ENCODE measurements around the gene LUC7L. TPM values are rescaled to one million over a fixed set of nuclear protein-coding genes. Genes with fewer than 3 reads are reported as not detected.

Gene LUC7L
- total RNA-seq, 1 donor from 2014 or later, result 74.1 TPM

DNA sequence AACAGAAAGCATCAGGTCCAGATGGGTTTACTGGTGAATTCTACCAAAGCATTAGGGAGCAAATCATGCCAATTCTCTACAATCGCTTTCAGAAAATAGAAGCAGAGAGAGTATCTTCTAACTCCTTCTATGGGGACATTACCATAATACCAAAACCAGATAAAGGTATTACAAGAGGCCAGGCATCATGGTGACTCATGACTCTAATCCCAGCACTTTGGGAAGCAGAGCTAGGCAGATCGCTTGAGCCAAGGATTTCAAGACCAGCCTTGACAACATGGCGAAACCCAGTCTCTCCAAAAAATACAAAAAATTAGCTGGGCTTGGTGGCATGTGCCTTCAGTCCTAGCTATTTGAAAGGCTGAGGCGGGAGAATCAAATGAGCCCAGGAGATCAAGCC, 26.0 kb downstream of the LUC7L start:
- Histone ChIP-seq H3K79me2 (ENCODE audit: insufficient read depth, low read length) (peaks cover 45% of the 10 kb centered on the region), H4K20me1 (ENCODE audit: insufficient read depth, low read length) (peaks cover 66% of the 10 kb centered on the region), H3K4me1 (ENCODE audit: insufficient read depth, low read length) (peaks cover 7% of the 10 kb centered on the region), H3K27ac (ENCODE audit: low read depth, low read length) (no peak overlapping the region), H3K36me3 (ENCODE audit: insufficient read depth, low read length) (peaks cover 55% of the 10 kb centered on the region), H3K27me3 (ENCODE audit: insufficient read depth, low read length) (no peaks in the 10 kb centered on the region), H3K4me2 (ENCODE audit: low read length) (no peak overlapping the region), H3K9ac (ENCODE audit: low read length) (no peak overlapping the region), H2AFZ (ENCODE audit: low read depth, low read length) (no peak overlapping the region), H3K4me3 (ENCODE audit: insufficient read depth, low read depth, low read length) (no peak overlapping the region), H3K9me3 (ENCODE audit: insufficient read depth, low read depth, low read length) (no peaks in the 10 kb centered on the region)
- Mint-ChIP-seq H3K4me1 (ENCODE audit: low read depth, unreplicated experiment) (peaks cover 8% of the 10 kb centered on the region), H3K4me3 (ENCODE audit: unreplicated experiment) (no peak overlapping the region), H3K9me3 (ENCODE audit: unreplicated experiment) (no peaks in the 10 kb centered on the region), H3K27ac (ENCODE audit: unreplicated experiment) (no peak overlapping the region), H3K27me3 (ENCODE audit: low read depth, unreplicated experiment) (no peaks in the 10 kb centered on the region), H3K36me3 (ENCODE audit: low read depth, unreplicated experiment) (peaks cover 27% of the 10 kb centered on the region)
- TF ChIP-seq, protein P1, sequence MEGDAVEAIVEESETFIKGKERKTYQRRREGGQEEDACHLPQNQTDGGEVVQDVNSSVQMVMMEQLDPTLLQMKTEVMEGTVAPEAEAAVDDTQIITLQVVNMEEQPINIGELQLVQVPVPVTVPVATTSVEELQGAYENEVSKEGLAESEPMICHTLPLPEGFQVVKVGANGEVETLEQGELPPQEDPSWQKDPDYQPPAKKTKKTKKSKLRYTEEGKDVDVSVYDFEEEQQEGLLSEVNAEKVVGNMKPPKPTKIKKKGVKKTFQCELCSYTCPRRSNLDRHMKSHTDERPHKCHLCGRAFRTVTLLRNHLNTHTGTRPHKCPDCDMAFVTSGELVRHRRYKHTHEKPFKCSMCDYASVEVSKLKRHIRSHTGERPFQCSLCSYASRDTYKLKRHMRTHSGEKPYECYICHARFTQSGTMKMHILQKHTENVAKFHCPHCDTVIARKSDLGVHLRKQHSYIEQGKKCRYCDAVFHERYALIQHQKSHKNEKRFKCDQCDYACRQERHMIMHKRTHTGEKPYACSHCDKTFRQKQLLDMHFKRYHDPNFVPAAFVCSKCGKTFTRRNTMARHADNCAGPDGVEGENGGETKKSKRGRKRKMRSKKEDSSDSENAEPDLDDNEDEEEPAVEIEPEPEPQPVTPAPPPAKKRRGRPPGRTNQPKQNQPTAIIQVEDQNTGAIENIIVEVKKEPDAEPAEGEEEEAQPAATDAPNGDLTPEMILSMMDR (IDR thresholded peaks at IDR 0.05; ENCODE audit: insufficient read depth, low read depth, low read length), result no peak
- TF ChIP-seq EZH2 (IDR thresholded peaks at IDR 0.05; ENCODE audit: insufficient read depth, low read length), result no peak
- DNase-seq (ENCODE audit: low read depth) (no peak), FAIRE-seq (no peak)

DNA sequence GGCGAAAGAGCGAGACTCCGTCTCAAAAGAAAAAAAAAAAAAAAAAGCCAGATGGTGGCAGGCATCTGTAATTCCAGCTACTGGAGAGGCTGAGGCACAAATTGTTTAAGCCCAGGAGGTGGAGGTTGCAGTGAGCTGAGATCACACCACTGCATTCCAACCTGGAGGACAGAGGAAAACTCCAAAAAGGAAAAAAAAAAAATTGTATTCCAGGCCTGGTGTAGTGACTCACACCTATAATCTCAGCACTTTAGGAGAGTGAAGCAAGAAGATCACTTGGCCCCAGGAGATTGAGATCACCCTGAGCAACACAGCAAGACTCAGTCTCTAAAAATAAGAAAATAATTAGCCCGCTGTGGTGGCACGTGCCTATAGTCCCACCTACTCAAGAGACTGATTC, 28.9 kb downstream of the LUC7L start:
- Histone ChIP-seq H3K27me3 (ENCODE audit: insufficient read depth, low read length) (no peaks in the 10 kb centered on the region), H3K4me1 (ENCODE audit: insufficient read depth, low read length) (peaks cover 7% of the 10 kb centered on the region), H3K4me2 (ENCODE audit: low read length) (no peak overlapping the region), H3K36me3 (ENCODE audit: insufficient read depth, low read length) (peaks cover 51% of the 10 kb centered on the region), H3K9me3 (ENCODE audit: insufficient read depth, low read depth, low read length) (no peaks in the 10 kb centered on the region), H3K79me2 (ENCODE audit: insufficient read depth, low read length) (peaks cover 36% of the 10 kb centered on the region), H2AFZ (ENCODE audit: low read depth, low read length) (no peak overlapping the region), H3K9ac (ENCODE audit: low read length) (no peak overlapping the region), H3K27ac (ENCODE audit: low read depth, low read length) (peak overlapping the region; percentile 40), H4K20me1 (ENCODE audit: insufficient read depth, low read length) (peaks cover 53% of the 10 kb centered on the region), H3K4me3 (ENCODE audit: insufficient read depth, low read depth, low read length) (no peak overlapping the region)
- peak overlapping the region; percentile 77 for H3K27ac Mint-ChIP-seq (ENCODE audit: unreplicated experiment)
- H3K27me3 Mint-ChIP-seq (ENCODE audit: low read depth, unreplicated experiment), result no peaks in the 10 kb centered on the region
- TF ChIP-seq, protein P1 (IDR thresholded peaks at IDR 0.05; ENCODE audit: insufficient read depth, low read depth, low read length), result no peak
- no peak for TF ChIP-seq EZH2 (IDR thresholded peaks at IDR 0.05; ENCODE audit: insufficient read depth, low read length)
- H3K36me3 Mint-ChIP-seq (ENCODE audit: low read depth, unreplicated experiment), result peaks cover 18% of the 10 kb centered on the region
- DNase-seq (ENCODE audit: low read depth) (peak; percentile 77), FAIRE-seq (no peak)
- H3K4me1 Mint-ChIP-seq (ENCODE audit: low read depth, unreplicated experiment), result peaks cover 8% of the 10 kb centered on the region
- no peak overlapping the region for H3K4me3 Mint-ChIP-seq (ENCODE audit: unreplicated experiment)
- no peaks in the 10 kb centered on the region for H3K9me3 Mint-ChIP-seq (ENCODE audit: unreplicated experiment)

DNA sequence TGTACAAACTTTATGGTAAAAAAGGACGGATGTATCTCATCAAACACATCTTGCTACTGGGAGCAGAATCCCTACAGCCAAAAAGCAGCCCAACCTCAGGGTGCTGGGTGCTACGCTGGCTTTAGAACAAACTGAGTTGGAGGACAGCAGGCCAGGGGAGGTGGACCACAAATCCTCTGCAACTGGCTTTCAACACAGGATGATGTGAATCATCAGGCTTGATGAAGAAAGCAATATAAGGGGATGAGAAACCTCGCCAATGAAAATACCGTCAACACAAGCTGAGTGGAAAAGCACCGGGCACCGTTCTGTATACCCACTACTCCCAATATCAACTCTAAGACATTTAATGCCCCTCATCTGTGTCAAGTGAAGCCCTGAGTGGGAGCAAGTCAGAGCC, 34.7 kb downstream of the LUC7L start:
- H3K4me1 ChIP-seq (ENCODE audit: insufficient read depth, low read length), result no peaks in the 10 kb centered on the region
- H3K4me2 ChIP-seq (ENCODE audit: low read length), result no peak overlapping the region
- H4K20me1 ChIP-seq (ENCODE audit: insufficient read depth, low read length), result peaks cover 72% of the 10 kb centered on the region
- H3K9me3 Mint-ChIP-seq (ENCODE audit: unreplicated experiment), result no peaks in the 10 kb centered on the region
- H3K79me2 ChIP-seq (ENCODE audit: insufficient read depth, low read length), result peaks cover 23% of the 10 kb centered on the region
- peaks cover 29% of the 10 kb centered on the region for H3K36me3 Mint-ChIP-seq (ENCODE audit: low read depth, unreplicated experiment)
- no peak overlapping the region for H3K4me3 Mint-ChIP-seq (ENCODE audit: unreplicated experiment)
- no peak overlapping the region for H3K27ac ChIP-seq (ENCODE audit: low read depth, low read length)
- H3K4me3 ChIP-seq (ENCODE audit: insufficient read depth, low read depth, low read length), result no peak overlapping the region
- FAIRE-seq (no peak), DNase-seq (ENCODE audit: low read depth) (peak; percentile 13)
- H3K27ac Mint-ChIP-seq (ENCODE audit: unreplicated experiment), result peak overlapping the region; percentile 41
- H3K27me3 ChIP-seq (ENCODE audit: insufficient read depth, low read length), result no peaks in the 10 kb centered on the region
- H3K27me3 Mint-ChIP-seq (ENCODE audit: low read depth, unreplicated experiment), result no peaks in the 10 kb centered on the region
- H2AFZ ChIP-seq (ENCODE audit: low read depth, low read length), result no peak overlapping the region
- H3K9me3 ChIP-seq (ENCODE audit: insufficient read depth, low read depth, low read length), result no peaks in the 10 kb centered on the region
- peaks cover 48% of the 10 kb centered on the region for H3K36me3 ChIP-seq (ENCODE audit: insufficient read depth, low read length)
- peaks cover 11% of the 10 kb centered on the region for H3K4me1 Mint-ChIP-seq (ENCODE audit: low read depth, unreplicated experiment)
- no peak for TF ChIP-seq EZH2 (IDR thresholded peaks at IDR 0.05; ENCODE audit: insufficient read depth, low read length)
- TF ChIP-seq, protein P1 (IDR thresholded peaks at IDR 0.05; ENCODE audit: insufficient read depth, low read depth, low read length), result no peak
- no peak overlapping the region for H3K9ac ChIP-seq (ENCODE audit: low read length)
